HCT116 (cell line): ENCODE results near the gene OTOGL.

ENCODE experiments used
- CEBPB ChIP-seq: IDR thresholded peaks from 2 replicates; pipeline ENCODE4 v1.6.1; 2012; ENCODE audit warnings: low read depth
- EGR1 ChIP-seq: IDR thresholded peaks from 2 replicates; pipeline ENCODE4 v1.6.1; 2012; ENCODE audit warnings: low read depth
- POLR2A ChIP-seq: IDR thresholded peaks from 2 replicates; pipeline ENCODE4 v1.7.0; 2011; ENCODE audit warnings: borderline replicate concordance; ENCODE audit not compliant: insufficient read depth, insufficient read length; ENCODE audit errors: extremely low read depth
- YY1 ChIP-seq: IDR thresholded peaks from 2 replicates; pipeline ENCODE4 v1.6.1; 2011; ENCODE audit warnings: low read length, low read depth, moderate library complexity, mild to moderate bottlenecking; ENCODE audit not compliant: insufficient replicate concordance; ENCODE audit errors: extremely low read depth
- TF ChIP-seq, protein P1 (sequence below): IDR thresholded peaks from 2 replicates; pipeline ENCODE4 v1.6.1; 2012; ENCODE audit warnings: low read depth
- TF ChIP-seq, protein P2 (sequence below), 3 experiments: fragments of 200-600 bp in 1 of 3; sonication (generic) in 1 of 3; IDR thresholded peaks in 2 of 3; conservative IDR thresholded peaks in 1 of 3; 2 replicates each; pipeline ENCODE4 v1.5.1; 2012 to 2017; ENCODE audit warnings: low read depth in 2 of 3, low read length in 2 of 3, antibody characterized with exemption in 1 of 3, borderline replicate concordance in 1 of 3, control low read depth in 1 of 3, mild to moderate bottlenecking in 1 of 3, mixed read lengths in 1 of 3, mixed run types in 1 of 3, moderate library complexity in 1 of 3; ENCODE audit not compliant: insufficient read depth in 1 of 3

DNA sequence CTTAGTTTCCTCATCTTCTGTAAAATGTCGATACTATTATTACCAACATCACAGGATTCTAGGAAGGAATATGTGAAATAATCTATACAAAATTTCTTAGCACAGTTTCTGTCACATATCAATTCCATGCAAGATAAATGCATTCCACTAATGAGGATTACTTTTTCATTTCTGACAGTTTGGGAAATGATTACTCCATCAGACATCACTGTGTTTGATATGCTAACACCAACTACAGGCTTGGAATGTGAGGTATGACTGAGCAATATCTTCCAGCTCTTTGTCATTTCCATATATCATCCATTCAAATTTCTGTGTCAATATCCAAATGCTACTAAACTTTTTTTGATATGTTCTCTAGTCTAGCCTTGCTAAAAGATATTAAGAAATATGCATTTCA is 233.5 kb downstream of the OTOGL start:
- TF ChIP-seq, protein P1, sequence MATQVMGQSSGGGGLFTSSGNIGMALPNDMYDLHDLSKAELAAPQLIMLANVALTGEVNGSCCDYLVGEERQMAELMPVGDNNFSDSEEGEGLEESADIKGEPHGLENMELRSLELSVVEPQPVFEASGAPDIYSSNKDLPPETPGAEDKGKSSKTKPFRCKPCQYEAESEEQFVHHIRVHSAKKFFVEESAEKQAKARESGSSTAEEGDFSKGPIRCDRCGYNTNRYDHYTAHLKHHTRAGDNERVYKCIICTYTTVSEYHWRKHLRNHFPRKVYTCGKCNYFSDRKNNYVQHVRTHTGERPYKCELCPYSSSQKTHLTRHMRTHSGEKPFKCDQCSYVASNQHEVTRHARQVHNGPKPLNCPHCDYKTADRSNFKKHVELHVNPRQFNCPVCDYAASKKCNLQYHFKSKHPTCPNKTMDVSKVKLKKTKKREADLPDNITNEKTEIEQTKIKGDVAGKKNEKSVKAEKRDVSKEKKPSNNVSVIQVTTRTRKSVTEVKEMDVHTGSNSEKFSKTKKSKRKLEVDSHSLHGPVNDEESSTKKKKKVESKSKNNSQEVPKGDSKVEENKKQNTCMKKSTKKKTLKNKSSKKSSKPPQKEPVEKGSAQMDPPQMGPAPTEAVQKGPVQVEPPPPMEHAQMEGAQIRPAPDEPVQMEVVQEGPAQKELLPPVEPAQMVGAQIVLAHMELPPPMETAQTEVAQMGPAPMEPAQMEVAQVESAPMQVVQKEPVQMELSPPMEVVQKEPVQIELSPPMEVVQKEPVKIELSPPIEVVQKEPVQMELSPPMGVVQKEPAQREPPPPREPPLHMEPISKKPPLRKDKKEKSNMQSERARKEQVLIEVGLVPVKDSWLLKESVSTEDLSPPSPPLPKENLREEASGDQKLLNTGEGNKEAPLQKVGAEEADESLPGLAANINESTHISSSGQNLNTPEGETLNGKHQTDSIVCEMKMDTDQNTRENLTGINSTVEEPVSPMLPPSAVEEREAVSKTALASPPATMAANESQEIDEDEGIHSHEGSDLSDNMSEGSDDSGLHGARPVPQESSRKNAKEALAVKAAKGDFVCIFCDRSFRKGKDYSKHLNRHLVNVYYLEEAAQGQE = no peak
- TF ChIP-seq POLR2A (no peak), CEBPB (no peak), YY1 (no peak), EGR1 (no peak)
- TF ChIP-seq, protein P2, sequence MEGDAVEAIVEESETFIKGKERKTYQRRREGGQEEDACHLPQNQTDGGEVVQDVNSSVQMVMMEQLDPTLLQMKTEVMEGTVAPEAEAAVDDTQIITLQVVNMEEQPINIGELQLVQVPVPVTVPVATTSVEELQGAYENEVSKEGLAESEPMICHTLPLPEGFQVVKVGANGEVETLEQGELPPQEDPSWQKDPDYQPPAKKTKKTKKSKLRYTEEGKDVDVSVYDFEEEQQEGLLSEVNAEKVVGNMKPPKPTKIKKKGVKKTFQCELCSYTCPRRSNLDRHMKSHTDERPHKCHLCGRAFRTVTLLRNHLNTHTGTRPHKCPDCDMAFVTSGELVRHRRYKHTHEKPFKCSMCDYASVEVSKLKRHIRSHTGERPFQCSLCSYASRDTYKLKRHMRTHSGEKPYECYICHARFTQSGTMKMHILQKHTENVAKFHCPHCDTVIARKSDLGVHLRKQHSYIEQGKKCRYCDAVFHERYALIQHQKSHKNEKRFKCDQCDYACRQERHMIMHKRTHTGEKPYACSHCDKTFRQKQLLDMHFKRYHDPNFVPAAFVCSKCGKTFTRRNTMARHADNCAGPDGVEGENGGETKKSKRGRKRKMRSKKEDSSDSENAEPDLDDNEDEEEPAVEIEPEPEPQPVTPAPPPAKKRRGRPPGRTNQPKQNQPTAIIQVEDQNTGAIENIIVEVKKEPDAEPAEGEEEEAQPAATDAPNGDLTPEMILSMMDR (IDR thresholded peaks at IDR 0.05 in 2 of 3, conservative IDR thresholded peaks at IDR 0.05 in 1 of 3; ENCODE audit: borderline replicate concordance in 1 of 3, insufficient read depth in 1 of 3, low read depth in 2 of 3, low read length in 2 of 3) = no peak
